ENCODE results near the gene LARGE1.

GRCh38 chr22:33386270-33386669, 534.0 kb downstream of the LARGE1 start:
- TF ChIP-seq CTCF (IDR thresholded peaks at IDR 0.05; ENCODE audit: insufficient read depth, low read length, poor library complexity, severe bottlenecking) (no peak), EZH2phosphoT487 (conservative IDR thresholded peaks at IDR 0.05; ENCODE audit: low read length) (no peak)

Data from SU-DHL-6 (cell line).